Loucy (cell line): Measurements from ENCODE around the gene MAPRE3.

Source experiments
- H2AFZ ChIP-seq: fragments of 200-600 bp; sonication (generic); 2 replicates; pipeline ENCODE4 v1.6.0; 2016; ENCODE audit warnings: antibody characterized with exemption, mild to moderate bottlenecking, low read length, moderate library complexity
- H3F3A ChIP-seq: fragments of 200-600 bp; 2 replicates; pipeline ENCODE4 v1.6.0; 2016; ENCODE audit warnings: antibody characterized with exemption, low read depth, mild to moderate bottlenecking
- H3K27me3 ChIP-seq: fragments of 200-600 bp; sonication (generic); 2 replicates; pipeline ENCODE4 v1.6.1; 2014; ENCODE audit warnings: low read length, mild to moderate bottlenecking; ENCODE audit not compliant: insufficient read depth, poor library complexity, severe bottlenecking
- H3K36me3 ChIP-seq: fragments of 200-600 bp; sonication (generic); 2 replicates; pipeline ENCODE4 v1.6.1; 2016; ENCODE audit warnings: low read length; ENCODE audit not compliant: insufficient read depth
- H3K4me1 ChIP-seq: fragments of 200-600 bp; sonication (generic); 2 replicates; pipeline ENCODE4 v1.5.1; 2014; ENCODE audit warnings: low read length, mild to moderate bottlenecking; ENCODE audit not compliant: insufficient read depth, poor library complexity, severe bottlenecking
- H3K4me2 ChIP-seq: fragments of 200-600 bp; sonication (generic); 2 replicates; pipeline ENCODE4 v1.6.0; 2014; ENCODE audit warnings: antibody characterized with exemption, low read length, low read depth, mild to moderate bottlenecking; ENCODE audit not compliant: poor library complexity, severe bottlenecking
- H3K4me3 ChIP-seq: fragments of 200-600 bp; sonication (generic); 2 replicates; pipeline ENCODE4 v1.5.1; 2014; ENCODE audit warnings: low read length, mild to moderate bottlenecking, mixed read lengths; ENCODE audit not compliant: poor library complexity, severe bottlenecking
- H3K79me2 ChIP-seq: fragments of 200-600 bp; sonication (generic); 2 replicates; pipeline ENCODE4 v1.6.1; 2014; ENCODE audit warnings: low read length; ENCODE audit not compliant: insufficient read depth
- H3K9ac ChIP-seq: fragments of 200-600 bp; sonication (generic); 2 replicates; pipeline ENCODE4 v1.6.0; 2014; ENCODE audit warnings: mild to moderate bottlenecking, low read depth, low read length, moderate library complexity; ENCODE audit not compliant: poor library complexity, severe bottlenecking
- H3K9me2 ChIP-seq: fragments of 200-600 bp; sonication (generic); replicated peaks from 2 replicates; pipeline ENCODE4 v1.6.1; 2016; ENCODE audit warnings: low read depth, low read length, mixed read lengths
- H3K9me3 ChIP-seq: fragments of 200-600 bp; sonication (generic); 2 replicates; pipeline ENCODE4 v1.6.1; 2014; ENCODE audit warnings: mild to moderate bottlenecking, antibody characterized with exemption, low read length, low read depth; ENCODE audit not compliant: insufficient read depth
- H4K20me1 ChIP-seq: fragments of 200-600 bp; sonication (generic); 2 replicates; pipeline ENCODE4 v1.6.0; 2014; ENCODE audit warnings: antibody characterized with exemption, low read length, mild to moderate bottlenecking; ENCODE audit not compliant: insufficient read depth, poor library complexity, severe bottlenecking
- CTCF ChIP-seq: fragments of 200-600 bp; sonication (generic); conservative IDR thresholded peaks from 2 replicates; pipeline ENCODE4 v1.5.1; 2014; ENCODE audit warnings: mild to moderate bottlenecking, antibody characterized with exemption, low read length
- EZH2phosphoT487 ChIP-seq: fragments of 200-600 bp; IDR thresholded peaks from 2 replicates; pipeline ENCODE4 v1.6.1; 2018; ENCODE audit warnings: antibody characterized with exemption, mild to moderate bottlenecking, moderate library complexity, borderline replicate concordance

MAPRE3 gene

DNA sequence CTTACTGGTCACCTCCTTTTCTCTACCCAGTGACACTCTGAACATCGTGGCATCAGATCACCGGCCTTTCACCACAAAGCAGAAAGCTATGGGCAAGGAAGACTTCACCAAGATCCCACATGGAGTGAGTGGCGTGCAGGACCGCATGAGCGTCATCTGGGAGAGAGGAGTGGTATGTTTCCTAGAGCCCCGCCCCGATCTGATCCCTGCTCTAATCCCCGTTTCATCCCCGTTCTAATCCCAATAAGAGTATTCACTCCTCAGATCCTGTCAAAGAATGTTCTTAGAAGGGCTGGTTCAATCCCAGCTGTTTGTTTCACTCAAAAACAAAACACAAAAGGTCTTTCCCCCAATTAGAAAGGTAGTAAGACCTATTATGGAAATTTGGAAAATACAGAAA lies 30.4 kb upstream of the MAPRE3 start:
- no peak overlapping the region for H3K9ac ChIP-seq
- no peaks in the 10 kb centered on the region for H3K9me3 ChIP-seq
- TF ChIP-seq CTCF (no peak), EZH2phosphoT487 (no peak)
- no peaks in the 10 kb centered on the region for H3K27me3 ChIP-seq
- no peaks in the 10 kb centered on the region for H3K4me1 ChIP-seq
- H3K4me2 ChIP-seq = no peak overlapping the region
- no peak overlapping the region for H2AFZ ChIP-seq
- H3F3A ChIP-seq = no peaks in the 10 kb centered on the region
- no peaks in the 10 kb centered on the region for H3K9me2 ChIP-seq
- no peaks in the 10 kb centered on the region for H4K20me1 ChIP-seq
- no peak overlapping the region for H3K4me3 ChIP-seq
- no peaks in the 10 kb centered on the region for H3K36me3 ChIP-seq
- H3K79me2 ChIP-seq = no peaks in the 10 kb centered on the region

- no peaks in the 10 kb centered on the region for H3K4me1 ChIP-seq
- no peaks in the 10 kb centered on the region for H3K9me3 ChIP-seq
- no peak for TF ChIP-seq CTCF
- TF ChIP-seq EZH2phosphoT487 = no peak
- no peaks in the 10 kb centered on the region for H3K27me3 ChIP-seq
- no peaks in the 10 kb centered on the region for H4K20me1 ChIP-seq
- H3K36me3 ChIP-seq = no peaks in the 10 kb centered on the region
- H3K79me2 ChIP-seq = no peaks in the 10 kb centered on the region
- no peak overlapping the region for H3K4me2 ChIP-seq
- no peaks in the 10 kb centered on the region for H3K9me2 ChIP-seq
- no peak overlapping the region for H3K4me3 ChIP-seq
- H3F3A ChIP-seq = no peaks in the 10 kb centered on the region
- no peak overlapping the region for H2AFZ ChIP-seq
- no peak overlapping the region for H3K9ac ChIP-seq
Observed at GRCh38 chr2:26941486-26941885, 29.0 kb upstream of the MAPRE3 start.

GRCh38 chr2:26942543-26943295 lies 27.7 kb upstream of the MAPRE3 start:
- no peak for TF ChIP-seq EZH2phosphoT487
- TF ChIP-seq CTCF = peak; percentile 80
- Histone ChIP-seq H2AFZ (no peak overlapping the region), H3K36me3 (no peaks in the 10 kb centered on the region), H3K4me1 (no peaks in the 10 kb centered on the region), H3K4me2 (no peak overlapping the region), H4K20me1 (no peaks in the 10 kb centered on the region), H3K27me3 (no peaks in the 10 kb centered on the region), H3K9ac (no peak overlapping the region), H3F3A (no peaks in the 10 kb centered on the region), H3K9me2 (no peaks in the 10 kb centered on the region), H3K4me3 (no peak overlapping the region), H3K79me2 (no peaks in the 10 kb centered on the region), H3K9me3 (no peaks in the 10 kb centered on the region)
